GM12873 (cell line): Measurements from ENCODE around the gene KIRREL3.

Source experiments
- CTCF ChIP-seq: IDR thresholded peaks from 2 replicates; pipeline ENCODE4 v1.5.1; 2012; ENCODE audit warnings: low read depth, mild to moderate bottlenecking, moderate library complexity, low read length, control low read depth; ENCODE audit not compliant: insufficient read depth; ENCODE audit errors: missing control alignments

Gene KIRREL3

GRCh38 chr11:126528075-126528474 lies 472.5 kb downstream of the KIRREL3 start:
- no peak for TF ChIP-seq CTCF

- TF ChIP-seq CTCF, result no peak
Observed at GRCh38 chr11:126527651-126528050, 472.9 kb downstream of the KIRREL3 start.

GRCh38 chr11:126526471-126526870 lies 474.1 kb downstream of the KIRREL3 start:
- TF ChIP-seq CTCF, result no peak

- TF ChIP-seq CTCF, result no peak
Observed at GRCh38 chr11:126525702-126526101, 474.9 kb downstream of the KIRREL3 start.

- TF ChIP-seq CTCF, result no peak
Observed at GRCh38 chr11:126525216-126525615, 475.4 kb downstream of the KIRREL3 start.

- no peak for TF ChIP-seq CTCF
Observed at GRCh38 chr11:126523441-126524205, 476.9 kb downstream of the KIRREL3 start.

GRCh38 chr11:126522606-126523005 lies 478.0 kb downstream of the KIRREL3 start:
- no peak for TF ChIP-seq CTCF

GRCh38 chr11:126522152-126522551 lies 478.4 kb downstream of the KIRREL3 start:
- TF ChIP-seq CTCF, result no peak
